HG03575 (cell line): Measurements from ENCODE around the gene ZDHHC13.

Experiments
- ATAC-seq: cut with Tn5 transposase; IDR thresholded peaks from one replicate; pipeline ENCODE4 v1.9.1; 2021; ENCODE audit not compliant: unreplicated experiment, insufficient number of reproducible peaks, low FRiP score; ENCODE audit errors: extremely low read depth

Gene ZDHHC13

DNA sequence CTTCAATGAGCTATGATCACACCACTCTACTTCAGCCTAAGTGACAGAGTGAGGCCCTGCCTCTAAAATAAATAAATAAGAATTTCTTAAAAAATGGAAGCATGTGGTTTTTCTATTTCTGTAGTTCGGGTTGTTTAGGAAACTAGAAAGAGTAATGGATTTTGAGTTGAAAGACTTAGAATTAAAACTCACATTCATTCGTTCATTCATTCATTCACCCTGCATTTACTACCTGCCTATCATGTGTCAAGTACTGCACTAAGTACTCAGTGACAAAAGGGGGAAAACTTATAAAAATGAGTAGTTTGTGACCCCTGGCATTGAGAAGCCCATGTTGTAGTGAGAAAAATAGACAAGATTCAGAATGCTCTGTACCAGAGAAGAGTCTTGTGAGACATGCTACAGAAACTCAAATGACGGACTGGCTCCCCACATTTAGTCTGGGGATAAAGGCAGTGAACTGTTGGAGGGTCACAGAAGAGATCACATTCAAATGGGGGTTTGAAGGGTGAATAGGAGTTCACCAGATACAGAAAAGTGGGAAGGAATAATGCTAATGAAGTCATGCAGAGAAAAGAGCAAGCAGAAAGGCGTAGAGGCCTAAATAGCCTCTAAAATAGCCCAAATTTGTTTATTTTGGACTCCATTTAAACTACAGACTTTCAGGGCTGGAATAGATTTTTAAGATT is 77.8 kb downstream of the ZDHHC13 start:
- no peak for ATAC-seq

- ATAC-seq: no peak
Observed at GRCh38 chr11:19196432-19196831, 79.5 kb downstream of the ZDHHC13 start.

DNA sequence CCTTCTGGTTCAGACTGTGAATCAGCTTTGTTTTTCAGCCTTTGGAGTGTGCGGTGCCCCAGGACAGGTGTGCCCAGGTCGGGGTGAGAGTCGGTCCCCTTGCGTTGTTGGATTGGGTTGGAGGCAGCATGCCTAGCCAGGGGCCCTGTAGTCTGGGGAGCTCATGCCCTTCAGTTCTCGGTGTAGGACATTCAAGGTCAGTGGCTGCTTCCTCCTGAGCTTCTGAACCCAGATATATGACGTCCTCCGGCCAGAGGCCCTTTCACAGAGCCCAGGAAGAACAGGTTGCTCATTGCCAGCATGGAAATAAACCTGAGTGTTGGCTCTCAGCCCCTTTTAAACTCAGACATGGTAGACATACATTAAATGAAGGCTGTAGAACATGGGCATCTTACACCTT is 82.1 kb downstream of the ZDHHC13 start:
- ATAC-seq: no peak

- ATAC-seq: no peak
Observed at GRCh38 chr11:19199771-19200170, 82.8 kb downstream of the ZDHHC13 start.

GRCh38 chr11:19200410-19201201 is 83.6 kb downstream of the ZDHHC13 start:
- no peak for ATAC-seq

GRCh38 chr11:19201737-19202605 is 85.0 kb downstream of the ZDHHC13 start, which contains the start of gene CSRP3:
CSRP3 (minus strand) TSS chr11:19201983; CDS start chr11:19192448, 9,535 bp downstream.
- ATAC-seq: no peak

- no peak for ATAC-seq
Observed at GRCh38 chr11:19204836-19205235, 87.9 kb downstream of the ZDHHC13 start.

GRCh38 chr11:19208181-19208580 is 91.2 kb downstream of the ZDHHC13 start:
- no peak for ATAC-seq

DNA sequence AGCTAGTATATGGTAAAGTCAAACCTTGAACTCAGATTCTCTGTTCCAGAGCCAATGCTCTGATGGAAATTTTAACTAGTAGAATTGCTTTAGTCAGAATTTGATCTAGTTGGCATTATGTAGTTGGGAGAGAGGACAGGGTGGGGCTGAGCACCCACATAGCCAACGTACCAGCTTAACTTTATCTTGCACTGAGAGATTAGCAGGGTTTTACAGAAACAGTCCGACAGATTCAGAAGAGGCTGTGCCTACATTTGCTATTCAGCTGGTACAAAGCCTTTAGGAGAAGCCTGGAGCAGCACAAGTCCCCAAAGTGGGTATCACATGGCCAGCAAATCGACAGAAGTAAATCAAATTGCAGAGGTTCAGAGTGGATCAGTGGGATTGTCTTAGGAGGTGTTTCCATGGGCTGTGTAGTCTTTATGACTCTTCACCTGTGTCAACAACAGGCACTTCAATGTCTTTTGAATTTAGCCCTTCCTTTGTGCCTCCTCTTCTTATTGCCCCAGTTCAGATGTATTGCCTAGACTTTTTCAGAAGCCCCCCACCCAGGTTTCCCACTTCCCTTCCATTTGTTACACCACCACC is 92.1 kb downstream of the ZDHHC13 start:
- no peak for ATAC-seq

- ATAC-seq: no peak
Observed at GRCh38 chr11:19209617-19210370, 92.8 kb downstream of the ZDHHC13 start.

- no peak for ATAC-seq
Observed at GRCh38 chr11:19216021-19216420, 99.1 kb downstream of the ZDHHC13 start.

DNA sequence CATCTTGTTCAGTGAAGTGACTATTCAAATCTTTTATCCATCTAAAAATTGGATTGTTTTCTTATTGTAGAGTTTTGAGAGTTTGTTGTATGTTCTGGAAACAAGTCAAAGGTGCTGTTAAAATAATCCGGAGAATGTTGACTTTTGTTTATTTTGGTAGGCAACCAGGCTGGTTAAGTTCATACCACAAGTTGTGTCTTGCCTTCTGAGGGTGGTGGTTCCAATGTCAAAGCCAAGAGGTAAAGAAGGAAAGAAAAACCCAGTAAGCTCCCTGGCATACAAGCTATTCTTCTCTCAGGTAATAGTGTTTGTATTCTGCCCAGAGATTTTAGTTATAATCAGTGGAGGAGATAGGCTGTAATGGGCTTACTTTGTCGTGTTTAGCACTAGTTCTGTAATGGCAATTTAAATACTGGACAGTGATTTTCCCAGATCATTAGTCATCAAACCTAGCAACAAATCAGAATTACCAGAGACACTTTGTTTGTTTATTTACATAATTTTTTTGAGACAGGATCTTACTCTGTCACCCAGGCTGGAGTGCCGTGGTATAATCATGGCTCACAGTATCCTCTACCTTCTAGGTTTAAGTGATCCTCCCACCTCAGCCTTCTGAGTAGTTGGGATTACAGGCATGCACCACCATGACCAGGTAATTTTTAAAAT is 99.9 kb downstream of the ZDHHC13 start:
- no peak for ATAC-seq

GRCh38 chr11:19218216-19218615 is 101.2 kb downstream of the ZDHHC13 start:
- ATAC-seq: no peak

GRCh38 chr11:19218786-19219460 is 102.0 kb downstream of the ZDHHC13 start:
- ATAC-seq: no peak

- no peak for ATAC-seq
Observed at GRCh38 chr11:19220903-19221724, 104.1 kb downstream of the ZDHHC13 start.

- ATAC-seq: no peak
Observed at GRCh38 chr11:19225123-19225522, 108.2 kb downstream of the ZDHHC13 start.

DNA sequence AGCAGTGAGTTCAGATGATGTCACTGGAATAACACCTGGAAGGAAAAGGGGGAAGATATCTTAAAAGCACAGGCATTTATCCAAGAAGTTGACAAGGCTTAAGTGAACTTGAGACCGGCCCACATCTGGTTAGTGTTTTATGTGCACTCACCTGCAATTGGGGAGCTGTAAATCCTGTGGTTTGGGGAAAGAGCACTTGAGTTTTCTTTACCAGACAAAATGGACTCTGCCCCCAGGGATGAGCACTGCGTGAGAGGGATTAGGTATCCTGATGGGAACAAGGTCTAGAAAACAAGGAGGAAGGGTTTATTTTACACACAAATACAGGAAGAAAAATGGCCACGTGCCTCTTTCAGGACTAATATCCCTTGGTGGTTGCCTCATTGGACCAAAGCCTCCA is 108.6 kb downstream of the ZDHHC13 start:
- no peak for ATAC-seq
